ENCODE results near the gene PPRC1. TPM values are rescaled to one million over a fixed set of nuclear protein-coding genes. Genes with fewer than 3 reads are reported as not detected.
A peak's percentile ranks its signal among the peaks of the same experiment; 100 is the strongest.
"Not testable (repeated sequence)": the region's sequence is repeated elsewhere in the genome, so short reads cannot be mapped to it uniquely, and the experiment has no call there.

Gene PPRC1
- total and polyA plus RNA-seq, 4 donors = 4.9 to 10.1 (median 8.7) TPM

- not testable (repeated sequence) for H3K27ac ChIP-seq (ENCODE audit: low read depth in 1 of 2, low read length in 2 of 2)
- 61% methylated on average over 7 of the region's 7 CpGs for WGBS
Measured at GRCh38 chr10:102188941-102189898, 56.4 kb downstream of the PPRC1 start.

GRCh38 chr10:102191956-102192355 lies 59.1 kb downstream of the PPRC1 start:
- DNase-seq (ENCODE audit: low spot score) = no peak
- 70% methylated on average over 7 of the region's 7 CpGs for WGBS
- Histone ChIP-seq H3K9ac (ENCODE audit: low read depth in 1 of 2, low read length in 2 of 2) (no peak overlapping the region), H3K36me3 (ENCODE audit: control insufficient read depth in 4 of 4, insufficient read depth in 3 of 4, low read depth in 1 of 4, low read length in 3 of 4) (no peaks in the 10 kb centered on the region), H3K9me3 (ENCODE audit: control insufficient read depth in 4 of 4, low read length in 3 of 4) (no peaks in the 10 kb centered on the region), H3K4me3 (ENCODE audit: low read depth in 1 of 3, low read length in 3 of 3) (no peak overlapping the region), H3K27me3 (ENCODE audit: control insufficient read depth in 4 of 4, insufficient read depth in 4 of 4, low read length in 3 of 4) (no peaks in the 10 kb centered on the region), H3K27ac (ENCODE audit: low read depth in 1 of 2, low read length in 2 of 2) (no peak overlapping the region), H3K4me1 (ENCODE audit: control insufficient read depth in 4 of 4, insufficient read depth in 4 of 4, low read length in 3 of 4) (peaks cover 0 to 6% (median 3%) of the 10 kb centered on the region in 4 donors)
- no peak for TF ChIP-seq YY1 (IDR thresholded peaks at IDR 0.05)
- TF ChIP-seq JUND (IDR thresholded peaks at IDR 0.05) = no peak
- TF ChIP-seq FOXA1 (IDR thresholded peaks at IDR 0.05) = no peak
- no peak for TF ChIP-seq NR2F2 (IDR thresholded peaks at IDR 0.05)
- no peak for TF ChIP-seq HNF4G (IDR thresholded peaks at IDR 0.05)
- TF ChIP-seq HNF4A (conservative IDR thresholded peaks at IDR 0.05) = no peak
- TF ChIP-seq FOXA2 (IDR thresholded peaks at IDR 0.05) = no peak
- TF ChIP-seq MAX (IDR thresholded peaks at IDR 0.05) = no peak
- no peak for TF ChIP-seq RAD21 (IDR thresholded peaks at IDR 0.05)
- TF ChIP-seq ZBTB33 (IDR thresholded peaks at IDR 0.05) = no peak
- no peak for TF ChIP-seq TAF1 (conservative IDR thresholded peaks at IDR 0.05)
- no peak for TF ChIP-seq ATF3 (IDR thresholded peaks at IDR 0.05)
- no peak for TF ChIP-seq SP1 (IDR thresholded peaks at IDR 0.05)
- no peak for TF ChIP-seq RXRA (IDR thresholded peaks at IDR 0.05)
- no peak for TF ChIP-seq EGR1 (IDR thresholded peaks at IDR 0.05; ENCODE audit: low read depth in 2 of 2)

More at GRCh38 chr10:102188941-102189898, 56.4 kb downstream of the PPRC1 start:
- H3K4me1 ChIP-seq (ENCODE audit: control insufficient read depth in 4 of 4, insufficient read depth in 4 of 4, low read length in 3 of 4); DNase-seq (ENCODE audit: low spot score); H3K4me3 ChIP-seq (ENCODE audit: low read depth in 1 of 3, low read length in 3 of 3); H3K36me3 ChIP-seq (ENCODE audit: control insufficient read depth in 4 of 4, insufficient read depth in 3 of 4, low read depth in 1 of 4, low read length in 3 of 4); H3K27me3 ChIP-seq (ENCODE audit: control insufficient read depth in 4 of 4, insufficient read depth in 4 of 4, low read length in 3 of 4); H3K9me3 ChIP-seq (ENCODE audit: control insufficient read depth in 4 of 4, low read length in 3 of 4): not testable (repeated sequence)
- H3K9ac ChIP-seq (ENCODE audit: low read depth in 1 of 2, low read length in 2 of 2) = peak overlapping the region in 1 of 2 donors; percentile 31

- Histone ChIP-seq H3K27me3 (ENCODE audit: control insufficient read depth in 4 of 4, insufficient read depth in 4 of 4, low read length in 3 of 4) (no peaks in the 10 kb centered on the region), H3K4me3 (ENCODE audit: low read depth in 1 of 3, low read length in 3 of 3) (no peak overlapping the region), H3K9ac (ENCODE audit: low read depth in 1 of 2, low read length in 2 of 2) (no peak overlapping the region), H3K4me1 (ENCODE audit: control insufficient read depth in 4 of 4, insufficient read depth in 4 of 4, low read length in 3 of 4) (no peaks in the 10 kb centered on the region), H3K27ac (ENCODE audit: low read depth in 1 of 2, low read length in 2 of 2) (no peak overlapping the region), H3K9me3 (ENCODE audit: control insufficient read depth in 4 of 4, low read length in 3 of 4) (no peaks in the 10 kb centered on the region), H3K36me3 (ENCODE audit: control insufficient read depth in 4 of 4, insufficient read depth in 3 of 4, low read depth in 1 of 4, low read length in 3 of 4) (no peaks in the 10 kb centered on the region)
- DNase-seq (ENCODE audit: low spot score) = no peak
- WGBS = 81% methylated on average over 6 of the region's 6 CpGs
- TF ChIP-seq GABPA (IDR thresholded peaks at IDR 0.05 in 1 of 2, conservative IDR thresholded peaks at IDR 0.05 in 1 of 2) (no peak), EGR1 (IDR thresholded peaks at IDR 0.05; ENCODE audit: low read depth in 2 of 2) (no peak), REST (IDR thresholded peaks at IDR 0.05) (no peak), RAD21 (IDR thresholded peaks at IDR 0.05) (no peak)
Measured at GRCh38 chr10:102195296-102195870, 62.5 kb downstream of the PPRC1 start.
